ENCODE measurements around the gene IL5.

Gene IL5

GRCh38 chr5:132498152-132498551 is 45.2 kb downstream of the IL5 start:
- DNase-seq: peak; percentile 36

- peak; percentile 83 for DNase-seq
These were observed 45.8 kb downstream of the IL5 start for GRCh38 chr5:132497488-132497997.

- peak; percentile 94 for DNase-seq
These were observed 46.5 kb downstream of the IL5 start for GRCh38 chr5:132496631-132497487.

- peak; percentile 92 for DNase-seq
These were observed 47.1 kb downstream of the IL5 start for GRCh38 chr5:132496191-132496630.

GRCh38 chr5:132495667-132496190 is 47.6 kb downstream of the IL5 start:
- DNase-seq: peak; percentile 91

- DNase-seq: peak; percentile 10
These were observed 49.5 kb downstream of the IL5 start for GRCh38 chr5:132493821-132494220.

- DNase-seq: peak; percentile 8
These were observed 50.1 kb downstream of the IL5 start for GRCh38 chr5:132493241-132493640.

GRCh38 chr5:132492386-132493125 is 50.8 kb downstream of the IL5 start:
- peak; percentile 12 for DNase-seq
